Measurements from ENCODE around the gene NTS. TPM values are rescaled to one million over a fixed set of nuclear protein-coding genes. Genes with fewer than 3 reads are reported as not detected.

The NTS gene
- total and polyA plus RNA-seq, 7 donors: 0.05 to 0.15 (median 0.05) TPM; not detected in 4

GRCh38 chr12:85894653-85895052 lies 20.6 kb downstream of the NTS start:
- Histone ChIP-seq H3K27ac (no peak overlapping the region), H3K27me3 (ENCODE audit: insufficient read depth in 3 of 3, low read length in 2 of 3) (no peaks in the 10 kb centered on the region), H3K9me3 (no peaks in the 10 kb centered on the region), H3K4me1 (no peaks in the 10 kb centered on the region), H3K36me3 (ENCODE audit: insufficient read depth in 1 of 2, low read depth in 1 of 2) (no peaks in the 10 kb centered on the region), H3K4me3 (no peak overlapping the region)
- no peak for TF ChIP-seq CTCF (IDR thresholded peaks at IDR 0.05)
- ATAC-seq (no peak), DNase-seq (no peak)
- intact Hi-C loops (cut with DNase I): no loop called here

- no peak overlapping the region for H3K27ac ChIP-seq
- DNase-seq (no peak), ATAC-seq (no peak)
- TF ChIP-seq CTCF (IDR thresholded peaks at IDR 0.05): peak; percentile 61
- no peaks in the 10 kb centered on the region for H3K4me1 ChIP-seq
- H3K9me3 ChIP-seq: no peaks in the 10 kb centered on the region
- intact Hi-C loops (cut with DNase I): loop anchor here (5.0 kb wide), 1 partner anchor 453 kb away; no protein-coding TSS in a partner anchor
- WGBS, 3 donors: 0 to 1% (median 0%) methylated on average over 3 of the region's 3 CpGs
- H3K4me3 ChIP-seq: no peak overlapping the region
- no peaks in the 10 kb centered on the region for H3K36me3 ChIP-seq (ENCODE audit: insufficient read depth in 1 of 2, low read depth in 1 of 2)
- H3K27me3 ChIP-seq (ENCODE audit: insufficient read depth in 3 of 3, low read length in 2 of 3): no peaks in the 10 kb centered on the region
Measured at GRCh38 chr12:85920324-85920947, 46.3 kb downstream of the NTS start.

- H3K4me1 ChIP-seq: no peaks in the 10 kb centered on the region
- H3K27me3 ChIP-seq (ENCODE audit: insufficient read depth in 3 of 3, low read length in 2 of 3): no peaks in the 10 kb centered on the region
- H3K4me3 ChIP-seq: no peak overlapping the region
- TF ChIP-seq CTCF (IDR thresholded peaks at IDR 0.05): peak; percentile 47
- intact Hi-C loops (cut with DNase I): loop anchor here (5.0 kb wide), 1 partner anchor 457 kb away; no protein-coding TSS in a partner anchor
- DNase-seq: no peak
- H3K36me3 ChIP-seq (ENCODE audit: insufficient read depth in 1 of 2, low read depth in 1 of 2): no peaks in the 10 kb centered on the region
- H3K27ac ChIP-seq: no peak overlapping the region
- ATAC-seq: no peak
- 82 to 89% (median 88%) methylated on average over 1 of the region's 1 CpG for WGBS, 3 donors
- H3K9me3 ChIP-seq: no peaks in the 10 kb centered on the region
Measured at GRCh38 chr12:85923767-85924331, 49.8 kb downstream of the NTS start.

- H3K27me3 ChIP-seq (ENCODE audit: insufficient read depth in 3 of 3, low read length in 2 of 3): no peaks in the 10 kb centered on the region
- no peak overlapping the region for H3K27ac ChIP-seq
- no peaks in the 10 kb centered on the region for H3K36me3 ChIP-seq (ENCODE audit: insufficient read depth in 1 of 2, low read depth in 1 of 2)
- intact Hi-C loops (cut with DNase I): no loop called here
- TF ChIP-seq CTCF (IDR thresholded peaks at IDR 0.05): no peak
- no peaks in the 10 kb centered on the region for H3K4me1 ChIP-seq
- no peak for ATAC-seq
- no peak overlapping the region for H3K4me3 ChIP-seq
- DNase-seq: no peak
- no peaks in the 10 kb centered on the region for H3K9me3 ChIP-seq
Measured at GRCh38 chr12:85927166-85927565, 53.1 kb downstream of the NTS start.

Other genes with a start within 250 kb of the NTS start
- 1 to 10 TPM; 1.5 to 4.1 (median 2.2) TPM for gene RASSF9, start 37.9 kb upstream of the NTS start, total RNA-seq
- gene RASSF9, start 37.9 kb upstream of the NTS start, polyA plus RNA-seq: 1 to 10 TPM in 1 of 3 donors, under 1 TPM in 2; 0.34 to 1.4 (median 0.53) TPM

All from psoas muscle (tissue), 8 donors.